A673 (cell line): ENCODE measurements around the gene PDE8B.

Source experiments
- EZH2 ChIP-seq: fragments of 200-600 bp; sonication (generic); IDR thresholded peaks from 2 replicates; pipeline ENCODE4 v1.6.1; 2017; ENCODE audit warnings: borderline replicate concordance, low read depth, mild to moderate bottlenecking, mixed read lengths, antibody characterized with exemption, low read length; ENCODE audit not compliant: poor library complexity, severe bottlenecking
- TF ChIP-seq, protein P1 (sequence below): fragments of 300-800, 200-600 bp; sonication (generic); conservative IDR thresholded peaks from 2 replicates; pipeline ENCODE4 v1.5.1; 2017; ENCODE audit warnings: low read depth, mild to moderate bottlenecking, antibody characterized with exemption, low read length, moderate library complexity, mixed read lengths

DNA sequence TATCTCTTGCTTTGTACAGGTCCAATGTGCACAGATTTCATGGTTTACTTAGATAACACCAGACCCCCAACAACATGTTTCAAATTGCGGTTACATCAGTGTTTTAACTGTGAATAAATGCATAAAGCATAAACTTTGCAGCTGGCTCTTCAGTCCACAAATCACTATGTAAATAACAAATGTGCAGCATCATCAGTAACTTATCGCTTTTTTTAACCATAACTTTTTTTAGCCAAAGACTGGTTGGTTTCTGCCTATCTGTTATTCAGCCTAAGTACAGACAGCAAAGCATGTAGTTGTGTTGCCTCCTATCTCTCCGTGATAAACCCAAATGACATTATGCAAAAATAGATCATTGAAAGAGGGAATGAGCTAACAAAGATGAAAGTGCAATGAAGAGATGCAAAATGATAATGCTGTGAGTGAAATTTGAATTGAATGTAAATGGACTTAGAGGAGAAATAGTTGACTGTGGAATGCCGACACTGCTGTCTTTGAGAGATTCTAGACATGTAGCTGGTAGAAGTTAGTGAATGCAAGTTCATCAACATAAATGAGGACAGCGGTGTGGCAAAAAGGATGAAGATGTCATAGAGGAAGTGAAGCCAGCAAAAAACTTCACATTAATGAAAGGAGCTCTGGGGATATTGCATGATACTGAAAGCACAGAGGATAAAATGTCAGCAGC, 108.8 kb downstream of the PDE8B start:
- TF ChIP-seq, protein P1, sequence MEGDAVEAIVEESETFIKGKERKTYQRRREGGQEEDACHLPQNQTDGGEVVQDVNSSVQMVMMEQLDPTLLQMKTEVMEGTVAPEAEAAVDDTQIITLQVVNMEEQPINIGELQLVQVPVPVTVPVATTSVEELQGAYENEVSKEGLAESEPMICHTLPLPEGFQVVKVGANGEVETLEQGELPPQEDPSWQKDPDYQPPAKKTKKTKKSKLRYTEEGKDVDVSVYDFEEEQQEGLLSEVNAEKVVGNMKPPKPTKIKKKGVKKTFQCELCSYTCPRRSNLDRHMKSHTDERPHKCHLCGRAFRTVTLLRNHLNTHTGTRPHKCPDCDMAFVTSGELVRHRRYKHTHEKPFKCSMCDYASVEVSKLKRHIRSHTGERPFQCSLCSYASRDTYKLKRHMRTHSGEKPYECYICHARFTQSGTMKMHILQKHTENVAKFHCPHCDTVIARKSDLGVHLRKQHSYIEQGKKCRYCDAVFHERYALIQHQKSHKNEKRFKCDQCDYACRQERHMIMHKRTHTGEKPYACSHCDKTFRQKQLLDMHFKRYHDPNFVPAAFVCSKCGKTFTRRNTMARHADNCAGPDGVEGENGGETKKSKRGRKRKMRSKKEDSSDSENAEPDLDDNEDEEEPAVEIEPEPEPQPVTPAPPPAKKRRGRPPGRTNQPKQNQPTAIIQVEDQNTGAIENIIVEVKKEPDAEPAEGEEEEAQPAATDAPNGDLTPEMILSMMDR = no peak
- TF ChIP-seq EZH2 = no peak
